ENCODE data around the gene MYH13.

Gene MYH13

GRCh38 chr17:10372906-10373305 lies at the start of gene MYH13:
Gene MYH13, minus strand, starts transcription at chr17:10373006. Its CDS starts 8,476 bp downstream, at chr17:10364530.
- in situ Hi-C loops (cut with MboI; ENCODE audit: low sequenced_read_pairs) = no loop called here

DNA sequence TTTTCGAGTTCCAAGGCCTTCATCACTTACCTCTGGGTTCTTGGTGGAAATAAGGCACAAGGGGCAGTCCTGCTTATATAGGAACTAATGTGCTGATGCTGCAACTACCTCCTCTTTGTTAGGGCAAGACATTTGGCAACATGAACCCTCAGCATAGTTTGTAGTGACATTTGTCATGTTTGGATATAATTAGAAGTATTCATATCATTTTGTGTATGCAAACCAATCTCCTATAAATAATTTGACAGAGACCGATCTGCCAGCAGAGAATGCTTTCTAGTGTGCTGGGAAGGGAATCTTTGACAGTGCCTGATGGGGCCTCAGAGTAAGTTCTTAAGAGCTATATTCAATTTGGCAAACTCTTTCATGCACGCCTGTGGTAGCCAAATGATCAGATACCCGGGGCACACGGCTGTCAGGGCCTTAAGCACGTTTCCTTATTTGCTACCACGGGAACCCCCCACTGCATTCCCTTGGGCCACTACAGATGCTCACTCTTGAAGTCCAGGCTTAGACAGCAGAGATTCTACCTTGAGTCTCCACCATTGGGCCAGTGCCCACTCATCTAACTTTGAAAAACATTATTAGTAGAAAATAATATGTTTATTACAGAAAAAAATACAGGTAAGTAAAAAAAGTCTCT lies 49.2 kb upstream of the MYH13 start, which contains the start of gene MYH8:
Gene MYH8, minus strand, starts transcription at position 51 of the 643 bp plus-strand sequence. CDS start 1,723 bp downstream, outside the sequence.
- in situ Hi-C loops (cut with MboI; ENCODE audit: low sequenced_read_pairs) = no loop called here

GRCh38 chr17:10421211-10421610 lies 48.4 kb upstream of the MYH13 start:
- in situ Hi-C loops (cut with MboI; ENCODE audit: low sequenced_read_pairs) = no loop called here

DNA sequence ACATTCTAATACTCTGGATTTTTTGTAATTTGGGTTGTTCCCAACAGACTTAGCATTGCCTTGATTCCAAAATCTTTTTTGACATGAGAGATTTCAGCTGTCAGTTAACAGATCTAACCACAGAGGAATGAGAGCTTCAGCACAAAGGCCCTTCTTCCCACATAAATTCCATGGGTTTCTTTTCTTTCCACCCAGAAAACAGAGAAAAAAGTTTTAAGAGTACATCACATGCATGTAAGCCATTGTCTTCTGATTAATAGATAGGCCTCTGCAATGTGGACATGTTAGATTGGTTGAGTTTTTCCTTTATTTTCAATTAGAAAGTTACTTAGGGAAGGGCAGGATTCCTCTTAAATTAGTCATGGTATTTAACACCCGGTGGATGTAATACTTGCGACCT lies 48.0 kb upstream of the MYH13 start:
- in situ Hi-C loops (cut with MboI; ENCODE audit: low sequenced_read_pairs) = no loop called here

DNA sequence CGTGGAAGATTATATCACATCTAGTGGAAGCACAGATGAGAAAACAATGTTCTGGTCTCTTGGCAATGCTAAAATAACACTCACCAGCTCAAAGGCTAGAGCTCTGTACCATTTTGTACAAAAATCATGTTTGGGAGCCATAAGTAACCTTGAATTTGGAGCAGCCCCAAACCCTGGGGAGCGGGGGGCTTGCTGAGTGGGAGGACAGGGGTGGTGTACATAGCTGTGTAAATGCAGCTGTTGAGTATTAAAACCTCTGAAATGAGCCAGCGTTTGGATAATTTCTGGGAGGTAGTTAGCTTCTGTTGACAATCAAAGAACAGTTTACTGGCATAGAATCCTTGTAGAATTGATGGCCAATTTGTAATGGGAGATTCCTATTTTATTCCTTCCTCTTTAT lies 44.6 kb upstream of the MYH13 start:
- in situ Hi-C loops (cut with MboI; ENCODE audit: low sequenced_read_pairs) = no loop called here

GRCh38 chr17:10415161-10415560 lies 42.4 kb upstream of the MYH13 start:
- in situ Hi-C loops (cut with MboI; ENCODE audit: low sequenced_read_pairs) = no loop called here

GRCh38 chr17:10403589-10403988 lies 30.8 kb upstream of the MYH13 start:
- in situ Hi-C loops (cut with MboI; ENCODE audit: low sequenced_read_pairs) = no loop called here

GRCh38 chr17:10398352-10398751 lies 25.5 kb upstream of the MYH13 start:
- in situ Hi-C loops (cut with MboI; ENCODE audit: low sequenced_read_pairs) = no loop called here

- in situ Hi-C loops (cut with MboI; ENCODE audit: low sequenced_read_pairs) = no loop called here
Observed at GRCh38 chr17:10396524-10397163, 23.8 kb upstream of the MYH13 start.

DNA sequence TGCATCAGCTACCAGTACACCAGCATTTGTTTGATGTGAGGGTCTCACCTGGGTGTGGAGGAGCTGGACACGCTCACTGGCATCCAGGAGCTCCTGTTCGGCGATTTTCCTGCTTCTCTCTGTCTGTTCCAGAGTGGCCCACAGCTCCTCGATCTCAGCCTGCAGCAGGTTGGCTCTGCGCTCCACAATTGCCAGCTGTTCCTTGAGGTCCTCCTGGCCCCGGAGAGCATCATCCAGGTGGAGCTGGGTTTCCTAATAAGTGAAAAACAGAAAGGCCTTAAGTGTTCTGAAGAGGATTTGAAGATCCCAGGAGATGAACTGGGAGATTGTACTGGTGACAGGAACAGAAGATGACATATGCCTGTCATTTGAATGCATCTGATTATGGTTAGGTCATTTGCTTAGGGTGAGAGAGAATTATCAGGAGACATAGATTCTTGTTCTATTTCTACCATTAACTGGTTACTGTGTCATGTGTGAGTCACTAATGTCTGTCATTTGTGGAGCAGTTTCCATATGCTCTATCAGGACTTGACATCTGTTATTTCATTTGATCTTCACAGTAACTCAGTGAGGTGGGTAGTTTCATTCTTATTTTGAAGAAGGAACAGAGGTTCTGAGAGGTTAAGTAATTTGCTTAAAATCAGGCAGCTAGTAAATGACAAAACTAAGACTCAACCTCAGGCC lies 21.5 kb upstream of the MYH13 start:
- in situ Hi-C loops (cut with MboI; ENCODE audit: low sequenced_read_pairs) = no loop called here

DNA sequence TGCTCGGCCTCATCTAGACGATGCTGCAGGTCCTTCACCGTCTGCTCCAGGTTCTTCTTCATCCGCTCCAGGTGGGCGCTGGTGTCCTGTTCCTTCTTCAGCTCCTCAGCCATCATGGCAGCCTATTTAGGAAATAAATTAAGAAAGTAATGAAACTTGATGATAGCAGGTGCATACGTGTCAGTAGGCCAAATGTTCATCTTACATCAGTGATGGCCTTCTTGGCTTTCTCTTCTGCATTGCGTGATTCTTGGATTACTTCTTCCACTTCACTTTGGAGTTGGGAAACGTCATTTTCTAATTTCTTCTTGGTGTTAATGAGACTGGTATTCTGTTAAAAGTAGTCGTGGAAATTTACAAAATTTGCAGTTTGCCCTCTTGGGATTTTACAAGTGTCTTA lies 20.1 kb upstream of the MYH13 start:
- in situ Hi-C loops (cut with MboI; ENCODE audit: low sequenced_read_pairs) = no loop called here

GRCh38 chr17:10385871-10386270 lies 13.1 kb upstream of the MYH13 start:
- in situ Hi-C loops (cut with MboI; ENCODE audit: low sequenced_read_pairs) = no loop called here

GRCh38 chr17:10384175-10384574 lies 11.4 kb upstream of the MYH13 start:
- in situ Hi-C loops (cut with MboI; ENCODE audit: low sequenced_read_pairs) = no loop called here

DNA sequence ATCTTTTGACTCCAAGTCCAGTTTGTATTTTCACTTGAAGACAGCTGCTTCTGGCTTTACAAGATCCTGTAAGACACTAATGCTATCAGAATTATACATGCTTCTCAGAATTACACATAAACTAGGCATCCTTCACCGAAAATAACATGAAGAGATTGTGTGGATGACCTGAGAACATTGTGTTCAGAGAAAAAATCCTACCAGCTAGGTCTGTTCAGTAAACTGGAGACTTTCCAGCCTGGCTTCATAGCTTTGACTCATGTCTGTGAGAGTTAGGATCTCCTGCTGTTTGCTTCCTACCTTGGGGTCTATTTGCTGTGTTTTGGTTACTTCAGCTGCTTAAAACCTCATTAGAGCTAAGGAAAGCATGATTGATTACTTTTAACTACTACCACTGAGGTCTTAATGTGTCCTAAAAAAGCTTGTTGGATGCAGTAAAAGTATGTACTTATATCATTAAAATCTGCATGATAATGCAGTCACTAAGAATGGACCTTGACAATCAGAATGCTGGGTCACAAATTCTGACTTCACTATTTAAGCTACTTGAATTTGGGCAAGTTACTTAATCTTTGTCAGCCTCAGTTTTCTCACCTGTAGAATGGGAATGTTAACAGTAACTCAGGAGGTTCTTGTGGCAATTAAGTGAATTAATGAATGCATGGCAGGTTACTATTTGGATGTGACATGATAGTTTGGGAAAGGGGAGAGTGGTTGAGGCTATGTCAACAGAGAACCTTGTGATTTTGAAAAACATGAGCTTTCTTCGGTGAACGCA lies 8.0 kb upstream of the MYH13 start:
- in situ Hi-C loops (cut with MboI; ENCODE audit: low sequenced_read_pairs) = no loop called here

- in situ Hi-C loops (cut with MboI; ENCODE audit: low sequenced_read_pairs) = no loop called here
Observed at GRCh38 chr17:10370016-10370608, 2.7 kb downstream of the MYH13 start.

GRCh38 chr17:10369239-10369638 lies 3.6 kb downstream of the MYH13 start:
- in situ Hi-C loops (cut with MboI; ENCODE audit: low sequenced_read_pairs) = no loop called here

DNA sequence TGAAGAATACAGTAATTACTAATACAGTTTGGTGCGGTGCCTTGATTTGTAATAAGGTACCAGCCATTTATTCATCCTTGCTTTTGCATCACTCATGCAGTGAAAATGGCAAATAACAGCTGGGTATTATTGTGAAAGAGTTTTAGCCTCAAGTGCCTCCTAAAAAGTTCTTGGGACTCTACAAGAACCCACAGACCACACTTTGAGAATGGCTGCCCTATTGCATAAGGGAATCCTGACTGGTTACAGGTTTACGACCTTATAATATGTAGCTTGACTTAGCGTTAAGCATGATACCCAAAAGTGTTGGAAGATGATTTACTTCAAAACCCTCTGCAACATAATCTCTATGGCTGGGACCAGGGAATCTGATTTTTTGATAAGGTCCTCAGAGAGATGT lies 4.2 kb downstream of the MYH13 start:
- in situ Hi-C loops (cut with MboI; ENCODE audit: low sequenced_read_pairs) = no loop called here

GRCh38 chr17:10360578-10360977 lies 12.2 kb downstream of the MYH13 start:
- in situ Hi-C loops (cut with MboI; ENCODE audit: low sequenced_read_pairs) = no loop called here

GRCh38 chr17:10357768-10358167 lies 15.0 kb downstream of the MYH13 start:
- in situ Hi-C loops (cut with MboI; ENCODE audit: low sequenced_read_pairs) = no loop called here

DNA sequence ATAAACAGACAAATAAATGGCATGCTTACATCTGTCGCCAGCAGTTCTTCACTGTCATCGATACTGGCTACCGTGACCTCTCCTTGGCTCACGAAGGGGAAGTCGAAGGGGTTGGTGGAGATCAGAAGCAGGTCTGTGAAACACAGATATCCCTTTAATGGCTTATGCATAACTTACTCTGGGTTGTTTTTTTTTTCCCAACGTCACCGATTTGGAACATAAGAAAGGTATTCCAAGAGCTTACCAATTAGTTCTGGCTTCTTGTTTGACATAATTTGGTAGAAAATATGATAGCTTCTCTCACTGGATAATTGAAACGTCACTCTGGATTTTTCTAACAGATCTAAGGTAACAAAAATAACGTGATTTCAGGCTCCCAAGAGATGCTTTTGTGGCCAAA lies 18.2 kb downstream of the MYH13 start:
- in situ Hi-C loops (cut with MboI; ENCODE audit: low sequenced_read_pairs) = no loop called here

- in situ Hi-C loops (cut with MboI; ENCODE audit: low sequenced_read_pairs) = no loop called here
Observed at GRCh38 chr17:10352893-10353292, 19.9 kb downstream of the MYH13 start.

Data from HL-60/S4 (cell line).